B cell (primary cell): ENCODE data around the gene CTRB1. TPM values are rescaled to one million over a fixed set of nuclear protein-coding genes. Genes with fewer than 3 reads are reported as not detected.

ENCODE experiments used
- ATAC-seq: fragments of 200-7000 bp; cut with Tn5 transposase; one replicate; pipeline ENCODE4 v1.10.0; 2021; ENCODE audit warnings: low read depth, mild to moderate bottlenecking, moderate number of reproducible peaks, moderate library complexity
- CTCF ChIA-PET: fragments of 350-600 bp; sonication (Branson Sonifier 250); formaldehyde crosslinking; loops from one replicate; lab custom pipeline; 2021; ENCODE audit warnings: antibody characterized with exemption, inconsistent platforms; lab: Charles Lee
- POLR2A ChIA-PET: fragments of 350-600 bp; sonication (Branson Sonifier 250); formaldehyde crosslinking; loops from one replicate; lab custom pipeline; 2021; ENCODE audit warnings: antibody characterized with exemption; lab: Charles Lee
- DNase-seq: peaks from one replicate; pipeline ENCODE4 v3.0.0; 2013
- H2AFZ ChIP-seq: 2 replicates; pipeline ENCODE4 v1.6.1; 2012; ENCODE audit warnings: mild to moderate bottlenecking, low read depth, low read length; ENCODE audit not compliant: insufficient read depth, poor library complexity, severe bottlenecking
- H3K27ac ChIP-seq, 2 donors: 1 replicate in 1 of 2; 2 replicates in 1 of 2; pipeline ENCODE4 v1.5.1; 2012 to 2013; ENCODE audit warnings: low read length in 2 of 2, mild to moderate bottlenecking in 2 of 2, moderate library complexity in 1 of 2
- H3K27me3 ChIP-seq, 4 experiments: fragments of 200-600 bp in 1 of 4; sonication (generic) in 1 of 4; replicated peaks in 1 of 4; 1 replicate in 2 of 4; 2 replicates in 2 of 4; pipeline versions ENCODE4 v1.6.1 to v1.7.0; 2013 to 2016; ENCODE audit warnings: low read length in 3 of 4, mild to moderate bottlenecking in 2 of 4, mixed read lengths in 1 of 4, moderate library complexity in 1 of 4; ENCODE audit not compliant: insufficient read depth in 4 of 4, control insufficient read depth in 3 of 4; ENCODE audit errors: control extremely low read depth in 1 of 4
- H3K36me3 ChIP-seq, 2 experiments: replicated peaks in 1 of 2; 1 replicate in 1 of 2; 2 replicates in 1 of 2; pipeline versions ENCODE4 v1.6.1 to v1.7.1; 2013; ENCODE audit warnings: low read length in 1 of 2; ENCODE audit not compliant: insufficient read depth in 2 of 2, control insufficient read depth in 1 of 2; ENCODE audit errors: control extremely low read depth in 1 of 2, extremely low read depth in 1 of 2
- H3K4me1 ChIP-seq, 2 donors: fragments of 200-600 bp in 1 of 2; sonication (generic) in 1 of 2; 1 replicate in 1 of 2; 2 replicates in 1 of 2; pipeline versions ENCODE4 v1.5.1 to v1.6.1; 2013 to 2017; ENCODE audit warnings: low read length in 2 of 2; ENCODE audit not compliant: control insufficient read depth in 2 of 2, insufficient read depth in 2 of 2
- H3K4me2 ChIP-seq: replicated peaks from 2 replicates; pipeline ENCODE3; 2012; ENCODE audit warnings: mild to moderate bottlenecking, low read depth, low read length; ENCODE audit not compliant: poor library complexity, severe bottlenecking
- H3K4me3 ChIP-seq, 5 experiments: fragments of 200-600 bp in 1 of 5; sonication (generic) in 1 of 5; 1 replicate in 3 of 5; 2 replicates in 2 of 5; pipeline versions ENCODE4 v1.5.1 to v1.7.0; 2011 to 2016; ENCODE audit warnings: low read length in 4 of 5, mild to moderate bottlenecking in 4 of 5, low read depth in 2 of 5, control low read depth in 1 of 5, moderate library complexity in 1 of 5; ENCODE audit not compliant: insufficient read depth in 1 of 5; ENCODE audit errors: control extremely low read depth in 1 of 5, extremely low read depth in 1 of 5
- H3K79me2 ChIP-seq: fragments of 200-600 bp; sonication (generic); one replicate; pipeline ENCODE4 v1.6.0; 2016; ENCODE audit warnings: low read length; ENCODE audit not compliant: control insufficient read depth, insufficient read depth
- H3K9ac ChIP-seq: fragments of 200-600 bp; sonication (generic); 2 replicates; pipeline ENCODE4 v1.6.1; 2017; ENCODE audit warnings: mild to moderate bottlenecking, low read length, moderate library complexity
- H3K9me3 ChIP-seq, 3 donors: one replicate each; pipeline versions ENCODE4 v1.6.1 to v1.7.1; 2013; ENCODE audit warnings: low read length in 2 of 3; ENCODE audit not compliant: control insufficient read depth in 2 of 3, insufficient read depth in 1 of 3; ENCODE audit errors: control extremely low read depth in 1 of 3
- H4K20me1 ChIP-seq: 2 replicates; pipeline ENCODE4 v1.6.0; 2012; ENCODE audit warnings: mild to moderate bottlenecking, low read length; ENCODE audit not compliant: insufficient read depth, control insufficient read depth, poor library complexity, severe bottlenecking
- H3K27ac Mint-ChIP-seq: one replicate; pipeline ENCODE4 v1.8.0; 2021; ENCODE audit warnings: mixed read lengths
- H3K27me3 Mint-ChIP-seq: one replicate; pipeline ENCODE4 v1.8.0; 2021; ENCODE audit warnings: mixed read lengths
- H3K4me1 Mint-ChIP-seq: one replicate; pipeline ENCODE4 v1.8.0; 2021; ENCODE audit warnings: mixed read lengths
- H3K4me3 Mint-ChIP-seq: one replicate; pipeline ENCODE4 v1.8.0; 2021; ENCODE audit warnings: mixed read lengths
- H3K9me3 Mint-ChIP-seq: one replicate; pipeline ENCODE4 v1.8.0; 2022; ENCODE audit warnings: mixed read lengths; ENCODE audit not compliant: insufficient read depth
- CTCF ChIP-seq: fragments of 200-600 bp; IDR thresholded peaks from one replicate; pipeline ENCODE4 v1.8.0; 2022; ENCODE audit warnings: antibody characterized with exemption, mild to moderate bottlenecking
- EZH2 ChIP-seq: IDR thresholded peaks from 2 replicates; pipeline ENCODE4 v1.6.1; 2012; ENCODE audit warnings: borderline replicate concordance, low read depth, mild to moderate bottlenecking, moderate library complexity, low read length; ENCODE audit not compliant: insufficient read depth, poor library complexity, severe bottlenecking
- WGBS: methylation state at CpG from one replicate; pipeline ENCODE4 v1.1.5; 2013; ENCODE audit warnings: missing lambda C conversion rate; ENCODE audit not compliant: insufficient coverage; 5-methylcytosine and 5-hydroxymethylcytosine counted together
- intact Hi-C: fragments of 100-400 bp; cut with micrococcal nuclease; formaldehyde crosslinking; loops from one replicate; pipeline ENCODE4 v1.10.0; 2022
- polyA plus RNA-seq: library from polyadenylated mRNA; depleted of rRNA; stranded (reverse); fragments of >200 nt; gene quantifications from 2 replicates; pipeline ENCODE4 v1.2.3, GENCODE V29; 2012
- total RNA-seq, 2 donors: library from RNA; stranded (reverse); fragments of 120-200 nt in 1 of 2; gene quantifications; 1 replicate in 1 of 2; 2 replicates in 1 of 2; pipeline versions ENCODE4 v1.2.3 to v1.2.4, GENCODE V29; 2013 to 2022

CTRB1 gene
- total and polyA plus RNA-seq, 2 donors (not counting 1 experiment from before 2014, with no cell fraction given), result not detected

- Mint-ChIP-seq H3K4me3 (no peak overlapping the region), H3K27me3 (peaks cover 27% of the 10 kb centered on the region), H3K27ac (no peak overlapping the region), H3K4me1 (peaks cover 10% of the 10 kb centered on the region), H3K9me3 (no peaks in the 10 kb centered on the region)
- CTCF ChIA-PET, result interaction anchor here (1.5 to 8.0 kb wide), 2 partner anchors 19 to 201 kb away, joined by 4 to 96 read pairs; no protein-coding TSS in a partner anchor
- no peak overlapping the region for H3K4me3 ChIP-seq
- 97% methylated on average over 10 of the region's 12 CpGs for WGBS
- H3K9me3 ChIP-seq, result peaks cover 0 to 7% (median 0%) of the 10 kb centered on the region in 3 donors
- DNase-seq, result no peak
- intact Hi-C loops, result no loop called here
- peaks cover 0 to 40% (median 10%) of the 10 kb centered on the region in 4 experiments for H3K27me3 ChIP-seq
- peaks cover 10 to 11% of the 10 kb centered on the region in 2 donors for H3K4me1 ChIP-seq
- H4K20me1 ChIP-seq, result no peaks in the 10 kb centered on the region
- H3K27ac ChIP-seq, result no peak overlapping the region
- no peak for ATAC-seq
- H3K79me2 ChIP-seq, result no peaks in the 10 kb centered on the region
- H3K9ac ChIP-seq, result no peak overlapping the region
- H3K36me3 ChIP-seq, result no peaks in the 10 kb centered on the region
- POLR2A ChIA-PET, result no interaction called here
- TF ChIP-seq CTCF, result no peak
- no peak for TF ChIP-seq EZH2
- no peak overlapping the region for H2AFZ ChIP-seq
- no peak overlapping the region for H3K4me2 ChIP-seq
Measured at GRCh38 chr16:75203096-75203495, 15.7 kb upstream of the CTRB1 start.

GRCh38 chr16:75203667-75204409 lies 14.9 kb upstream of the CTRB1 start:
- H4K20me1 ChIP-seq, result no peaks in the 10 kb centered on the region
- no peak overlapping the region for H2AFZ ChIP-seq
- H3K4me2 ChIP-seq, result no peak overlapping the region
- peaks cover 9 to 11% of the 10 kb centered on the region in 2 donors for H3K4me1 ChIP-seq
- ATAC-seq (no peak), DNase-seq (no peak)
- POLR2A ChIA-PET, result no interaction called here
- H3K9me3 ChIP-seq, result peaks cover 0 to 8% (median 0%) of the 10 kb centered on the region in 3 donors
- intact Hi-C loops, result no loop called here
- H3K9ac ChIP-seq, result no peak overlapping the region
- no peaks in the 10 kb centered on the region for H3K79me2 ChIP-seq
- Mint-ChIP-seq H3K4me1 (peaks cover 10% of the 10 kb centered on the region), H3K4me3 (no peak overlapping the region), H3K27ac (no peak overlapping the region), H3K9me3 (no peaks in the 10 kb centered on the region), H3K27me3 (peaks cover 24% of the 10 kb centered on the region)
- no peaks in the 10 kb centered on the region for H3K36me3 ChIP-seq
- TF ChIP-seq EZH2, result no peak
- H3K4me3 ChIP-seq, result no peak overlapping the region
- H3K27ac ChIP-seq, result no peak overlapping the region
- peaks cover 0 to 35% (median 7%) of the 10 kb centered on the region in 4 experiments for H3K27me3 ChIP-seq
- CTCF ChIA-PET, result interaction anchor here (0.6 to 1.5 kb wide), 2 partner anchors 18 to 567 kb away, joined by 3 to 4 read pairs; no protein-coding TSS in a partner anchor
- 86% methylated on average over 13 of the region's 13 CpGs for WGBS
